Measurements from ENCODE around the gene DDX23.

DDX23 gene

DNA sequence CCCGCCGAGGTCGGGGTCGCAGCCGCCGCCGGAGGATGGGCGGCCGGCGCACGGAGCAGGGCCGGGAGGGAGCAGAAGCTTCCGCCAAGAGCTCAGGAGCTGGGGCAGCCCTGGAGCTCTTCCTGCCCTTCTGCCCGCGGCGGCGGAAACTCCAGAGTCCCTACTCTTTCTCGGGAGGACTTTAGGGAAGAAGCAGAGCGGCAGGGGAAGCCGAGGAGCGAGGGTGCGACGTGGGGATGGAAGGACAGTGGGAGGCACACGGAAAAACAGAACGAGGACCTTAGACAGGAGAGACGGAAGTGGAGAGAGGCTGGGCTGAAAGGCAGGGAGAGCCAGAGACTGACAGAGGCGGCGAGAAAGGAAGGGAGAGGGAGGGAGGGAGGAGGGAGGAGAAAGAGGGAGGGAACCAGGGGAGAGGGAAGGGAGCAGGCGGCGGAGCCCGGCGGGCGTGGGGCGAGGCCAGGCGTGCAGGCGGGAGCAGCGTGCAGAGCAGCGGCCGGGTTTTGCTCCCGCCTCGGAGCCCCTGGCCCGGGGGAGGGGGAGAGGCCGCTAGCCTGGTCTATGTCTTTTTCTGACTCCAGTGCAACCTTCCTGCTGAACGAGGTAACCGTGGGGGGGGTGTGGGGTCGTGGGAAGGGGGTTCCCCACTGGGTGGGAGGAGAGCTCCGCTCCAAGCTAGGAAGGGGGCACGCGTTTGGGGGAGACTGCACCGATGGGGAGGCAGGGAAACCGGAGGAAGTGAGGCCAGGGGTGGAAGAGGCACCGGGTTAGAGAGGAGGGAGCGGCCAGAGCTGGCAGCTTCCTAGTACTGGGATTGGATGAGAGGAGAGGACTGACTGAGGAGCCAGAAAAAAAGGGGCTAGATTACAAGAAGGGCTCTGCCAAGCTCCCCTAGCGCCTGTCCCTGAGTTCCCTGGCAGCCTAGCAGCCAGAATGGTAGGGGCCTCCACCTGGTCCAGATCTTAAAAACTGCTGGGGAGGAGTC is 36.5 kb downstream of the DDX23 start:
- DNase-seq (ENCODE audit: extremely low spot score), result peak; percentile 57
- ChIA-PET POLR2A (no interaction called here), CTCF (interaction anchor here (0.6 to 5.4 kb wide), 60 partner anchors 11 to 272 kb away, joined by 3 to 70 read pairs (median 5); partner anchors contain the start of genes ARF3, DDX23, KANSL2 and RND1)
- TF ChIP-seq, protein P1, sequence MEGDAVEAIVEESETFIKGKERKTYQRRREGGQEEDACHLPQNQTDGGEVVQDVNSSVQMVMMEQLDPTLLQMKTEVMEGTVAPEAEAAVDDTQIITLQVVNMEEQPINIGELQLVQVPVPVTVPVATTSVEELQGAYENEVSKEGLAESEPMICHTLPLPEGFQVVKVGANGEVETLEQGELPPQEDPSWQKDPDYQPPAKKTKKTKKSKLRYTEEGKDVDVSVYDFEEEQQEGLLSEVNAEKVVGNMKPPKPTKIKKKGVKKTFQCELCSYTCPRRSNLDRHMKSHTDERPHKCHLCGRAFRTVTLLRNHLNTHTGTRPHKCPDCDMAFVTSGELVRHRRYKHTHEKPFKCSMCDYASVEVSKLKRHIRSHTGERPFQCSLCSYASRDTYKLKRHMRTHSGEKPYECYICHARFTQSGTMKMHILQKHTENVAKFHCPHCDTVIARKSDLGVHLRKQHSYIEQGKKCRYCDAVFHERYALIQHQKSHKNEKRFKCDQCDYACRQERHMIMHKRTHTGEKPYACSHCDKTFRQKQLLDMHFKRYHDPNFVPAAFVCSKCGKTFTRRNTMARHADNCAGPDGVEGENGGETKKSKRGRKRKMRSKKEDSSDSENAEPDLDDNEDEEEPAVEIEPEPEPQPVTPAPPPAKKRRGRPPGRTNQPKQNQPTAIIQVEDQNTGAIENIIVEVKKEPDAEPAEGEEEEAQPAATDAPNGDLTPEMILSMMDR (IDR thresholded peaks at IDR 0.05; ENCODE audit: control extremely low read depth, extremely low read depth, low read depth, missing control alignments), result no peak

DNA sequence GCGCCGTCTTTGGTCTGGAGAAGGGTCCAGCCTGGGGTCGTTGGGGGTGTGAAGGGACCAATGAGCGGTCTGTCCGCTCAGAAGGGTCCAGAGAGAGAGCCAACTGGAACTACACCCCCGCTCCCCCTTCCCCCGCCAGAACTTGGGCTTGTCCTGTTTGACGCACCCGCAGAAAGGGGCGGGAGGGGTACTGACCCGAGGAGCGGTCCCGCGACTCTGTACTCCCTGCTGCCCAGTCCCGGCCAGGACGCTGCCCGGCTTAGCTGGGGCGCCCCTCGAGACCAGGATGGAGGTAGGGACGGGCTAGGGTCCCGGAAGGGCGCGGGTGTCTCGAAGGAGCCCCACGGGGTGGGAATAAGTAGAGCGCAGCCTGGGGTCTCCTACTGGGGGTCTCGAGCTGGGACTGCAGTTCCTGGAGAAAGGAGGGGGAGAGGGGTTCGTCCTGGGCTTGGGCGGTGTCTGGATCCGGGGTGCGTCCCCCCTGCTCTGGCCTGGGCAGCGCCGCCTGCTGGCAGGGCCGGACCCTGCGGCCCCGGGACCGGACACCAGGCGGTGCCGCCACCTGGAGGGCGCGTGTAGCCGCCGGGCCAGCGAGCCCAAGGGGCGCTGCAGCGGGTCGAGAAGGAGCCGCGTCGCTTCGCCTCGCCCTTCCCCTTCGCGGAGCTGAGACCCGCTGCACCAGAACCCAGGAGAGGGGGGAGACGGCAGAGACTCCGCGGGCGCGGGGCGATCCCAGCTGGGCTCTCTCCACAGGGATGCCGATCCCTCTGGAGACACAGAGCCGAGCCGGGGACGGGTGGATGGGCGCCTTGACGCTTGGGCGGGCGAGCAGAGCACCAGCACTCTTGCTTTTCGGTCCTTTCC is 37.5 kb downstream of the DDX23 start:
- TF ChIP-seq, protein P1 (IDR thresholded peaks at IDR 0.05; ENCODE audit: control extremely low read depth, extremely low read depth, low read depth, missing control alignments), result peak; percentile 100
- DNase-seq (ENCODE audit: extremely low spot score), result peak; percentile 96
- POLR2A ChIA-PET, result no interaction called here
- CTCF ChIA-PET, result interaction anchor here (0.6 to 5.4 kb wide), 57 partner anchors 10 to 273 kb away, joined by 3 to 70 read pairs (median 5); partner anchors contain the start of genes ARF3, DDX23, KANSL2 and RND1

DNA sequence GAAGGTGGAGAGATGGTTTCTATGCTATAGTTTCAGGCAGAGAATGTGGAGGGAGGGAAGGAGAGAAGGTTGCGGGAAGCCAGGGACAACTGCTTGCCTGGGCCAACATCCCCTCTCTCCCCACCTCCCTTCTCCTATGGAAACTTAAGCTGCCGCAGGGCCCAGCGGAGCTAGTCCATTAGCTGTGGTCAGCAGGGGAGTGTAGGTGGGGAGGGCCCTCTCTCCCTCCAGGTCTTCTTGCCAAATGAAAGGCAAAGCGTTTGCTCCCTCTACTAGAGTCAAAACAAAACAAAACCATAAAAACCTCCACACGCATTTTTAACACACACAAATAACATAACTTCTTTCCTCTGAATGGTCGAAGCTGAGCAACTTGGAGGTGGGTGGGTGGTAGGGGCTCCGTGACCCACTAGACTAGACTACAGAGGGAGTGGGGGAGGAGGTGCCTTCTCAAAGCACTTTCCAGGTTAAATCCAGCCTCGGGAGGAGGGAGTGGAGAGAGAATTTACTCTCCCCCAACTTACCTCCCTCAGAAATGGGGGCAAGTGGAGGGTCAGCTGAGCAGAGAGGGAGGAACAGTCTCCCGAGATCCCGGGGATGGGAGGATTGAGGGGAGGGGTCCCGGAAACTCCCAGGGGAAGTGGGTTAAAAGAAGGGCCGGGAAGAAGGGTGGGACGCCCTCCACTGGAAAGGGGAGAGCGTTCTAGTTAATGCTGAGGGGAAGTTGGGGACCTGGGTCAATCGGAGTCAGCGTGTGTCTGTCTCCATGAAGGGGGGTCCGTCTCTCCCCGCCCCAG is 38.3 kb downstream of the DDX23 start:
- POLR2A ChIA-PET, result no interaction called here
- no peak for DNase-seq (ENCODE audit: extremely low spot score)
- TF ChIP-seq, protein P1 (IDR thresholded peaks at IDR 0.05; ENCODE audit: control extremely low read depth, extremely low read depth, low read depth, missing control alignments), result peak; percentile 4
- CTCF ChIA-PET, result interaction anchor here (0.8 to 5.4 kb wide), 31 partner anchors 10 to 274 kb away, joined by 3 to 70 read pairs (median 7); partner anchors contain the start of genes DDX23 and RND1

DNA sequence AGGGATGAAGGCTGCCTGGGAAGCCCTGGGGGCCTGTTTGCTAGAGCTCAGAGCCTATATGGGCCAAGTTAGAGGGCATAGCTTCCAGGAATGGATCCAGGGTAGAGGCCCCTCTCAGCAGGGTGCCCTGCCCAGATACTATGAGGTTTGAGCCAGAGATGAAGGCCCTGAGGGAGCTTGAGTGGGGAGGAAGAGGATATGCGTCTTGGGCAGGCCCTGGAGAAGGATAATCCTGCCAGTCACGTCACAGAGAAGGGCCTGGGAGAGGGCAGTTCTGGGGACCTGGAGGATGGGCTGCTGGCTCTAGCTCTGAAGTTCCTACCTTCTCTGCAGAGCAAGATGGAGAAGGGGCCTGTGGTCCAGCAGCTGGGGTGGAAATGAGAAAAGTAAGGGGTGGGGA is 39.6 kb downstream of the DDX23 start:
- no peak for DNase-seq (ENCODE audit: extremely low spot score)
- ChIA-PET CTCF (interaction anchor here (0.8 to 3.7 kb wide), 6 partner anchors 14 to 176 kb away, joined by 3 to 30 read pairs (median 6); no protein-coding TSS in a partner anchor), POLR2A (interaction anchor here (0.6 kb wide), 1 partner anchor 40 kb away, joined by 7 read pairs; the partner anchor contains the start of gene DDX23)
- TF ChIP-seq, protein P1 (IDR thresholded peaks at IDR 0.05; ENCODE audit: control extremely low read depth, extremely low read depth, low read depth, missing control alignments), result no peak

DNA sequence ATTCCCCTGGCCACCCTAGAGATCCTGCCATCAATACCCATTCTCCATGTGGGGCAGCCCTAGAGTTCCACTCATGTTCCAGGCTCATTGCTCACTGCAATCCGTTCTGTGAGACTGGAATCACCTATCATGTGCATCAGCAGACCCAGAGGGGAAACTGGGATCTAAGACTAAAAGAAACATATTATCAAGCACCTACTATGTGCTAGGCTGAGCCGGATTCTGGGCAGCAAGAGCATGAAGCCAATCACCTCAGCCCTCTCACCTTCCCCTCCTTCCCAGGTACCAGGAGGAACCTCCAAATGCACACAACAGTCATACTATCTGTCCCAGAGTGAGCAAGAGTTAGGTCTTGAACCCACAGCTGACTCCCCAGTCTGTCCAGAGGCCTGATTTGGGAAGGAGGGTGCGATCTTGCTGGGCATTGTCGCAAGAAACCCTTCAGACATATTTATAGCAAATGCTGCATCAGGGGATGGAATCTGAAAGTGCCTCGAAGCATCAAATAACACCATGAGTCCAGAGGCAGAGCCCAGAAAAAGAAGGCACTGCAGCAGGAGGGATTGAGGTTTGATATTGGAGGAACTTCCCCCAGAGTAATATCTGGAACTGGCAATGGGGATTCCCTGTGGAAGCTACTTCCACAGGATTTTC is 40.4 kb downstream of the DDX23 start:
- CTCF ChIA-PET, result interaction anchor here (0.8 to 3.7 kb wide), 7 partner anchors 10 to 58 kb away, joined by 3 to 30 read pairs (median 6); no protein-coding TSS in a partner anchor

More for the DNA sequence above, 40.4 kb downstream of the DDX23 start:
- TF ChIP-seq, protein P1 (IDR thresholded peaks at IDR 0.05; ENCODE audit: control extremely low read depth, extremely low read depth, low read depth, missing control alignments), result no peak
- no peak for DNase-seq (ENCODE audit: extremely low spot score)
- POLR2A ChIA-PET, result interaction anchor here (0.6 kb wide), 1 partner anchor 41 kb away, joined by 7 read pairs; the partner anchor contains the start of gene DDX23

Measured in GM10248 (cell line).